LNCaP clone FGC (cell line): ENCODE measurements around the gene LYPD6.

Source experiments
- DNase-seq: peaks from one replicate; pipeline ENCODE4 v3.0.0-alpha.2; 2011; ENCODE audit warnings: low read depth
- H3K4me3 ChIP-seq: 2 replicates; pipeline ENCODE4 v1.5.1; 2011; ENCODE audit warnings: mild to moderate bottlenecking, low read depth, low read length, control low read depth
- CTCF ChIP-seq: IDR thresholded peaks from 2 replicates; pipeline ENCODE4 v1.5.1; 2012; ENCODE audit warnings: mild to moderate bottlenecking; ENCODE audit not compliant: control insufficient read depth, insufficient read depth; ENCODE audit errors: extremely low read depth

Gene LYPD6

GRCh38 chr2:149438330-149438960 lies 108.1 kb downstream of the LYPD6 start:
- no peak for DNase-seq
- TF ChIP-seq CTCF: no peak

GRCh38 chr2:149441255-149441654 lies 110.9 kb downstream of the LYPD6 start:
- H3K4me3 ChIP-seq: no peak overlapping the region
- no peak for DNase-seq
- no peak for TF ChIP-seq CTCF

More at GRCh38 chr2:149438330-149438960, 108.1 kb downstream of the LYPD6 start:
- H3K4me3 ChIP-seq: no peak overlapping the region

- no peak for DNase-seq
- H3K4me3 ChIP-seq: no peak overlapping the region
- no peak for TF ChIP-seq CTCF
These were observed 112.0 kb downstream of the LYPD6 start for GRCh38 chr2:149442346-149442745.

- DNase-seq: no peak
- no peak overlapping the region for H3K4me3 ChIP-seq
- no peak for TF ChIP-seq CTCF
These were observed 112.8 kb downstream of the LYPD6 start for GRCh38 chr2:149443150-149443549.

- DNase-seq: no peak
- H3K4me3 ChIP-seq: no peak overlapping the region
- TF ChIP-seq CTCF: no peak
These were observed 116.4 kb downstream of the LYPD6 start for GRCh38 chr2:149446748-149447147.

- DNase-seq: no peak
These were observed 117.9 kb downstream of the LYPD6 start for GRCh38 chr2:149448315-149448714.

More at GRCh38 chr2:149448315-149448714, 117.9 kb downstream of the LYPD6 start:
- H3K4me3 ChIP-seq: no peak overlapping the region
- no peak for TF ChIP-seq CTCF
